HCT116 (cell line): ENCODE data around the gene PRR16. TPM values are rescaled to one million over a fixed set of nuclear protein-coding genes. Genes with fewer than 3 reads are reported as not detected.

Experiments
- ATAC-seq: fragments of 200-7000 bp; cut with Tn5 transposase; 2 replicates; pipeline ENCODE4 v1.9.1; 2020; ENCODE audit warnings: mild to moderate bottlenecking, moderate library complexity
- BruUV-seq: library from RNA; stranded (reverse); fragments of 400-500 nt; replicated peaks from 2 replicates; lab custom pipeline; 2021; lab: Mats Ljungman, UMichigan
- CTCF ChIA-PET: fragments of 300-600 bp; sonication (Branson Sonifier 250); formaldehyde crosslinking; loops from one replicate; lab custom pipeline; 2021; ENCODE audit warnings: antibody characterized with exemption; lab: Charles Lee
- POLR2A ChIA-PET: fragments of 300-600, 350-600 bp; sonication (Branson Sonifier 250); formaldehyde crosslinking; loops from one replicate; lab custom pipeline; 2021; ENCODE audit warnings: antibody characterized with exemption; lab: Charles Lee
- RAD21 ChIA-PET, 2 experiments: fragments of 300-600 bp; sonication (Branson Sonifier 250); formaldehyde crosslinking; loops; one replicate each; lab custom pipeline; 2023; ENCODE audit warnings: low total read pairs in 2 of 2; ENCODE audit not compliant: uncharacterized antibody in 2 of 2, unreplicated experiment in 2 of 2, low non-redundant PET in 1 of 2; lab: Charles Lee
- DNase-seq: peaks from one replicate; pipeline ENCODE4 v3.0.0-alpha.2; 2010; ENCODE audit warnings: low read depth, low spot score
- H2AFZ ChIP-seq: fragments of 200-600 bp; shearing (Covaris generic), sonication (generic); 2 replicates; pipeline ENCODE4 v1.6.1; 2017; ENCODE audit warnings: low read depth, mixed run types, mixed read lengths, antibody characterized with exemption, low read length; ENCODE audit not compliant: poor library complexity, severe bottlenecking
- H3K27ac ChIP-seq: 2 replicates; pipeline ENCODE4 v1.5.1; 2012; ENCODE audit warnings: low read depth, low read length
- H3K27me3 ChIP-seq: fragments of 200-600 bp; sonication (generic); 2 replicates; pipeline ENCODE4 v1.6.1; 2016; ENCODE audit warnings: mixed run types, low read length, mixed read lengths; ENCODE audit not compliant: insufficient read depth
- H3K36me3 ChIP-seq, 2 experiments: fragments of 200-500 bp in 1 of 2; fragments of 200-600 bp in 1 of 2; sonication (Bioruptor generic) in 1 of 2; sonication (generic) in 1 of 2; 2 replicates each; pipeline versions ENCODE4 v1.5.1 to v1.6.1; 2014 to 2016; ENCODE audit warnings: low read length in 2 of 2, inconsistent platforms in 1 of 2, mixed read lengths in 1 of 2, mixed run types in 1 of 2; ENCODE audit not compliant: insufficient read depth in 2 of 2, control insufficient read depth in 1 of 2
- H3K4me1 ChIP-seq, 2 experiments: fragments of 200-600 bp in 1 of 2; sonication (generic) in 1 of 2; 2 replicates each; pipeline versions ENCODE4 v1.5.1 to v1.6.1; 2012 to 2017; ENCODE audit warnings: low read length in 2 of 2, inconsistent platforms in 1 of 2, mild to moderate bottlenecking in 1 of 2, mixed read lengths in 1 of 2, mixed run types in 1 of 2, moderate library complexity in 1 of 2; ENCODE audit not compliant: insufficient read depth in 2 of 2, control insufficient read depth in 1 of 2
- H3K4me2 ChIP-seq: fragments of 200-600 bp; sonication (generic); 2 replicates; pipeline ENCODE4 v1.6.1; 2017; ENCODE audit warnings: mixed run types, low read length, mixed read lengths
- H3K4me3 ChIP-seq, 2 experiments: fragments of 200-600 bp in 1 of 2; sonication (generic) in 1 of 2; replicated peaks in 1 of 2; 2 replicates each; pipeline ENCODE4 v1.5.1; 2011 to 2016; ENCODE audit warnings: low read length in 2 of 2, control low read depth in 1 of 2, low read depth in 1 of 2, mild to moderate bottlenecking in 1 of 2, mixed read lengths in 1 of 2, mixed run types in 1 of 2
- H3K79me2 ChIP-seq: fragments of 200-600 bp; sonication (generic); 2 replicates; pipeline ENCODE4 v1.6.1; 2017; ENCODE audit warnings: mild to moderate bottlenecking, mixed run types, low read length, moderate library complexity, mixed read lengths; ENCODE audit not compliant: insufficient read depth
- H3K9ac ChIP-seq: fragments of 200-600 bp; sonication (generic); 2 replicates; pipeline ENCODE4 v1.6.1; 2016; ENCODE audit warnings: low read length, mixed read lengths
- H3K9me2 ChIP-seq: fragments of 200-600 bp; sonication (generic), shearing (Covaris generic); 2 replicates; pipeline ENCODE4 v1.6.1; 2017; ENCODE audit warnings: mixed run types, mild to moderate bottlenecking, moderate library complexity; ENCODE audit not compliant: insufficient read depth
- H3K9me3 ChIP-seq, 2 experiments: fragments of 200-500 bp in 1 of 2; fragments of 200-600 bp in 1 of 2; sonication (Bioruptor generic) in 1 of 2; sonication (generic) in 1 of 2; 2 replicates each; pipeline ENCODE4 v1.6.1; 2014 to 2017; ENCODE audit warnings: low read length in 2 of 2, mixed read lengths in 2 of 2, inconsistent platforms in 1 of 2, low read depth in 1 of 2, mild to moderate bottlenecking in 1 of 2, mixed run types in 1 of 2, moderate library complexity in 1 of 2; ENCODE audit not compliant: control insufficient read depth in 1 of 2, insufficient read depth in 1 of 2
- H4K20me1 ChIP-seq: fragments of 200-600 bp; sonication (generic), shearing (Covaris generic); 2 replicates; pipeline ENCODE4 v1.6.1; 2017; ENCODE audit warnings: mixed run types, mild to moderate bottlenecking, moderate library complexity; ENCODE audit not compliant: insufficient read depth
- CBX3 ChIP-seq: IDR thresholded peaks from 2 replicates; pipeline ENCODE4 v1.6.1; 2012; ENCODE audit warnings: low read depth
- CEBPB ChIP-seq: IDR thresholded peaks from 2 replicates; pipeline ENCODE4 v1.6.1; 2012; ENCODE audit warnings: low read depth
- CTCF ChIP-seq, 3 experiments: fragments of 200-600 bp in 1 of 3; sonication (generic) in 1 of 3; IDR thresholded peaks in 2 of 3; conservative IDR thresholded peaks in 1 of 3; 2 replicates each; pipeline ENCODE4 v1.5.1; 2012 to 2017; ENCODE audit warnings: low read depth in 2 of 3, low read length in 2 of 3, antibody characterized with exemption in 1 of 3, borderline replicate concordance in 1 of 3, control low read depth in 1 of 3, mild to moderate bottlenecking in 1 of 3, mixed read lengths in 1 of 3, mixed run types in 1 of 3, moderate library complexity in 1 of 3; ENCODE audit not compliant: insufficient read depth in 1 of 3
- EZH2 ChIP-seq: fragments of 200-600 bp; sonication (generic); IDR thresholded peaks from 2 replicates; pipeline ENCODE4 v1.6.1; 2017; ENCODE audit warnings: antibody characterized with exemption, mixed run types
- EZH2phosphoT487 ChIP-seq: fragments of 200-600 bp; IDR thresholded peaks from 2 replicates; pipeline ENCODE4 v1.6.1; 2018; ENCODE audit warnings: antibody characterized with exemption, borderline replicate concordance
- FOSL1 ChIP-seq: IDR thresholded peaks from 2 replicates; pipeline ENCODE4 v1.6.1; 2012; ENCODE audit warnings: low read depth
- JUND ChIP-seq: IDR thresholded peaks from 2 replicates; pipeline ENCODE4 v1.6.1; 2012
- POLR2A ChIP-seq: IDR thresholded peaks from 2 replicates; pipeline ENCODE4 v1.7.0; 2011; ENCODE audit warnings: borderline replicate concordance; ENCODE audit not compliant: insufficient read depth, insufficient read length; ENCODE audit errors: extremely low read depth
- RAD21 ChIP-seq: IDR thresholded peaks from 2 replicates; pipeline ENCODE4 v1.6.1; 2012; ENCODE audit warnings: low read depth, mild to moderate bottlenecking
- SIN3A ChIP-seq: IDR thresholded peaks from 2 replicates; pipeline ENCODE4 v1.6.1; 2012; ENCODE audit warnings: low read depth
- SP1 ChIP-seq: IDR thresholded peaks from 2 replicates; pipeline ENCODE4 v1.6.1; 2012; ENCODE audit warnings: low read depth
- SRF ChIP-seq: IDR thresholded peaks from 2 replicates; pipeline ENCODE4 v1.6.1; 2012; ENCODE audit warnings: low read depth
- YY1 ChIP-seq: IDR thresholded peaks from 2 replicates; pipeline ENCODE4 v1.6.1; 2011; ENCODE audit warnings: low read length, low read depth, moderate library complexity, mild to moderate bottlenecking; ENCODE audit not compliant: insufficient replicate concordance; ENCODE audit errors: extremely low read depth
- ZBTB33 ChIP-seq: IDR thresholded peaks from 2 replicates; pipeline ENCODE4 v1.6.1; 2011; ENCODE audit warnings: mild to moderate bottlenecking, low read length, moderate library complexity; ENCODE audit not compliant: insufficient replicate concordance; ENCODE audit errors: extremely low read depth
- ZFX ChIP-seq: fragments of 450-650 bp; IDR thresholded peaks from 2 replicates; pipeline ENCODE4 v1.6.1; 2017
- ZNF274 ChIP-seq: fragments of 200-500 bp; sonication (Bioruptor generic); IDR thresholded peaks from 2 replicates; pipeline ENCODE4 v1.6.1; 2014; ENCODE audit warnings: mild to moderate bottlenecking, low read depth, low read length, inconsistent platforms
- intact Hi-C: fragments of 100-400 bp; cut with micrococcal nuclease; formaldehyde crosslinking; loops from 2 replicates; pipeline ENCODE4 v1.10.0; 2022
- total RNA-seq: library from RNA; stranded (reverse); gene quantifications from one replicate; pipeline ENCODE4 v1.2.1, GENCODE V29; 2021; ENCODE audit not compliant: unreplicated experiment
- TF ChIP-seq, protein P1 (sequence below): IDR thresholded peaks from 2 replicates; pipeline ENCODE4 v1.6.1; 2012; ENCODE audit warnings: low read depth
- TF ChIP-seq, protein P2 (sequence below): IDR thresholded peaks from 2 replicates; pipeline ENCODE4 v1.6.1; 2012
- TF ChIP-seq, protein P3 (sequence below): IDR thresholded peaks from 2 replicates; pipeline ENCODE4 v1.6.1; 2012

PRR16 gene
- total RNA-seq, 1 experiment from 2014 or later = 0.42 TPM

DNA sequence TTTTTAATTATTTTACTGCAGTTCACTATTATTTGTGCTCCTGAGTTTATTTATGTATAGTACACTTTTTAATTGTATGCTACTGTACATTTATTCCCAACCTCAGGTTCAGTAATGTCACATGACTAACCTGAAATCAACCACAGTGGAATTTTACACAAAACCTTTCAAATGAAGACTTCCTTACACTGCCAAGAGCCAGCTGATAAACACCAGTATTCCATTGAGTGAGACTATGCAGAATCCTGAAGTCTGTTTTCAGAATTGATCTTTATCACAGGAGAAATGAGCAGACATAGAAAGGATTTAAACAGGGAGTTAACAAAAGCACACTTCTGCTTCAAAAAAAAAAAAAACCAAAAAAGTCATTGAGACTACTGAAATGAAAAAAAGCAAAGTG lies 219.5 kb downstream of the PRR16 start:
- Histone ChIP-seq H3K27me3 (no peaks in the 10 kb centered on the region), H3K27ac (no peak overlapping the region), H3K9me3 (no peaks in the 10 kb centered on the region), H3K4me3 (no peak overlapping the region), H2AFZ (no peak overlapping the region), H3K79me2 (no peaks in the 10 kb centered on the region), H4K20me1 (no peaks in the 10 kb centered on the region), H3K36me3 (no peaks in the 10 kb centered on the region), H3K9me2 (no peaks in the 10 kb centered on the region), H3K9ac (no peak overlapping the region), H3K4me1 (no peaks in the 10 kb centered on the region), H3K4me2 (no peak overlapping the region)
- intact Hi-C loops = no loop called here
- DNase-seq (no peak), ATAC-seq (no peak)
- BruUV-seq = no TSS peak
- CTCF ChIA-PET = no interaction called here
- RAD21 ChIA-PET = no interaction called here
- TF ChIP-seq CEBPB = no peak
- TF ChIP-seq YY1 = no peak
- no peak for TF ChIP-seq SP1
- no peak for TF ChIP-seq CBX3
- TF ChIP-seq RAD21 = no peak
- no peak for TF ChIP-seq JUND
- TF ChIP-seq ZFX = no peak
- TF ChIP-seq, protein P1, sequence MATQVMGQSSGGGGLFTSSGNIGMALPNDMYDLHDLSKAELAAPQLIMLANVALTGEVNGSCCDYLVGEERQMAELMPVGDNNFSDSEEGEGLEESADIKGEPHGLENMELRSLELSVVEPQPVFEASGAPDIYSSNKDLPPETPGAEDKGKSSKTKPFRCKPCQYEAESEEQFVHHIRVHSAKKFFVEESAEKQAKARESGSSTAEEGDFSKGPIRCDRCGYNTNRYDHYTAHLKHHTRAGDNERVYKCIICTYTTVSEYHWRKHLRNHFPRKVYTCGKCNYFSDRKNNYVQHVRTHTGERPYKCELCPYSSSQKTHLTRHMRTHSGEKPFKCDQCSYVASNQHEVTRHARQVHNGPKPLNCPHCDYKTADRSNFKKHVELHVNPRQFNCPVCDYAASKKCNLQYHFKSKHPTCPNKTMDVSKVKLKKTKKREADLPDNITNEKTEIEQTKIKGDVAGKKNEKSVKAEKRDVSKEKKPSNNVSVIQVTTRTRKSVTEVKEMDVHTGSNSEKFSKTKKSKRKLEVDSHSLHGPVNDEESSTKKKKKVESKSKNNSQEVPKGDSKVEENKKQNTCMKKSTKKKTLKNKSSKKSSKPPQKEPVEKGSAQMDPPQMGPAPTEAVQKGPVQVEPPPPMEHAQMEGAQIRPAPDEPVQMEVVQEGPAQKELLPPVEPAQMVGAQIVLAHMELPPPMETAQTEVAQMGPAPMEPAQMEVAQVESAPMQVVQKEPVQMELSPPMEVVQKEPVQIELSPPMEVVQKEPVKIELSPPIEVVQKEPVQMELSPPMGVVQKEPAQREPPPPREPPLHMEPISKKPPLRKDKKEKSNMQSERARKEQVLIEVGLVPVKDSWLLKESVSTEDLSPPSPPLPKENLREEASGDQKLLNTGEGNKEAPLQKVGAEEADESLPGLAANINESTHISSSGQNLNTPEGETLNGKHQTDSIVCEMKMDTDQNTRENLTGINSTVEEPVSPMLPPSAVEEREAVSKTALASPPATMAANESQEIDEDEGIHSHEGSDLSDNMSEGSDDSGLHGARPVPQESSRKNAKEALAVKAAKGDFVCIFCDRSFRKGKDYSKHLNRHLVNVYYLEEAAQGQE = no peak
- TF ChIP-seq ZNF274 = no peak
- no peak for TF ChIP-seq SRF
- no peak for TF ChIP-seq EZH2phosphoT487
- no peak for TF ChIP-seq SIN3A
- no peak for TF ChIP-seq EZH2
- TF ChIP-seq POLR2A = no peak
- no peak for TF ChIP-seq ZBTB33
- no peak for TF ChIP-seq FOSL1
- TF ChIP-seq, protein P2, sequence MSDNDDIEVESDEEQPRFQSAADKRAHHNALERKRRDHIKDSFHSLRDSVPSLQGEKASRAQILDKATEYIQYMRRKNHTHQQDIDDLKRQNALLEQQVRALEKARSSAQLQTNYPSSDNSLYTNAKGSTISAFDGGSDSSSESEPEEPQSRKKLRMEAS = no peak
- no peak for TF ChIP-seq CTCF (IDR thresholded peaks at IDR 0.05 in 2 of 3, conservative IDR thresholded peaks at IDR 0.05 in 1 of 3; ENCODE audit: borderline replicate concordance in 1 of 3, insufficient read depth in 1 of 3, low read depth in 2 of 3, low read length in 2 of 3)
- TF ChIP-seq, protein P3, sequence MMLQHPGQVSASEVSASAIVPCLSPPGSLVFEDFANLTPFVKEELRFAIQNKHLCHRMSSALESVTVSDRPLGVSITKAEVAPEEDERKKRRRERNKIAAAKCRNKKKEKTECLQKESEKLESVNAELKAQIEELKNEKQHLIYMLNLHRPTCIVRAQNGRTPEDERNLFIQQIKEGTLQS = no peak
- POLR2A ChIA-PET = no interaction called here
